Testis (tissue), 3 donors: Measurements from ENCODE around the gene UVSSA. TPM values are rescaled to one million over a fixed set of nuclear protein-coding genes. Genes with fewer than 3 reads are reported as not detected.

Experiments
- DNase-seq: peaks from one replicate; pipeline ENCODE4 v3.0.0-alpha.2; 2019
- H3K27ac ChIP-seq, 2 donors: fragments of 200-600 bp; sonication (generic); one replicate each; pipeline ENCODE4 v1.5.1; 2019
- H3K27me3 ChIP-seq: fragments of 200-600 bp; sonication (generic); one replicate; pipeline ENCODE4 v1.5.1; 2019
- H3K36me3 ChIP-seq: fragments of 200-600 bp; sonication (generic); one replicate; pipeline ENCODE4 v1.5.1; 2017; ENCODE audit warnings: low read depth; ENCODE audit errors: missing control alignments
- H3K4me1 ChIP-seq: fragments of 200-600 bp; sonication (generic); one replicate; pipeline ENCODE4 v1.5.1; 2019
- H3K4me3 ChIP-seq, 2 donors: fragments of 200-600 bp; sonication (generic); one replicate each; pipeline ENCODE4 v1.5.1; 2017 to 2019
- H3K9me3 ChIP-seq: fragments of 200-600 bp; sonication (generic); one replicate; pipeline ENCODE4 v1.5.1; 2017
- CTCF ChIP-seq, 3 experiments: fragments of 450-650 bp in 2 of 3; fragments of 200-600 bp in 1 of 3; sonication (generic) in 1 of 3; IDR thresholded peaks; one replicate each; pipeline ENCODE4 v1.5.1; 2016 to 2019; ENCODE audit warnings: antibody characterized with exemption in 3 of 3, mild to moderate bottlenecking in 2 of 3, moderate library complexity in 1 of 3
- POLR2A ChIP-seq: fragments of 450-650 bp; IDR thresholded peaks from one replicate; pipeline ENCODE4 v1.6.1; 2017; ENCODE audit warnings: antibody characterized with exemption, mild to moderate bottlenecking, moderate library complexity
- WGBS, 2 donors: methylation state at CpG; one replicate each; pipeline ENCODE4 v1.1.5; 2018; 5-methylcytosine and 5-hydroxymethylcytosine counted together
- intact Hi-C: fragments of 100-400 bp; cut with DNase I; formaldehyde crosslinking; loops from one replicate; pipeline ENCODE4 v1.15.1; 2023; ENCODE audit warnings: low total_unique reads
- polyA plus RNA-seq: library from polyadenylated mRNA; stranded (reverse); fragments of 350-450 nt; fragmentation: Illumina TruSeq; extraction: RNeasy Lipid Tissue Mini Kit (QIAGEN cat#74804); gene quantifications from one replicate; pipeline ENCODE4 v1.2.3, GENCODE V29; 2014; ENCODE audit warnings: low read depth, low replicate concordance; ENCODE audit not compliant: insufficient read depth
- total RNA-seq, 2 donors: library from RNA; depleted of rRNA; stranded (reverse); fragments of >200 nt; gene quantifications; one replicate each; pipeline ENCODE4 v1.2.3, GENCODE V29; 2016

Gene UVSSA
- total and polyA plus RNA-seq, 3 donors from 2014 or later = 35.8 to 94.6 (median 71.5) TPM

DNA sequence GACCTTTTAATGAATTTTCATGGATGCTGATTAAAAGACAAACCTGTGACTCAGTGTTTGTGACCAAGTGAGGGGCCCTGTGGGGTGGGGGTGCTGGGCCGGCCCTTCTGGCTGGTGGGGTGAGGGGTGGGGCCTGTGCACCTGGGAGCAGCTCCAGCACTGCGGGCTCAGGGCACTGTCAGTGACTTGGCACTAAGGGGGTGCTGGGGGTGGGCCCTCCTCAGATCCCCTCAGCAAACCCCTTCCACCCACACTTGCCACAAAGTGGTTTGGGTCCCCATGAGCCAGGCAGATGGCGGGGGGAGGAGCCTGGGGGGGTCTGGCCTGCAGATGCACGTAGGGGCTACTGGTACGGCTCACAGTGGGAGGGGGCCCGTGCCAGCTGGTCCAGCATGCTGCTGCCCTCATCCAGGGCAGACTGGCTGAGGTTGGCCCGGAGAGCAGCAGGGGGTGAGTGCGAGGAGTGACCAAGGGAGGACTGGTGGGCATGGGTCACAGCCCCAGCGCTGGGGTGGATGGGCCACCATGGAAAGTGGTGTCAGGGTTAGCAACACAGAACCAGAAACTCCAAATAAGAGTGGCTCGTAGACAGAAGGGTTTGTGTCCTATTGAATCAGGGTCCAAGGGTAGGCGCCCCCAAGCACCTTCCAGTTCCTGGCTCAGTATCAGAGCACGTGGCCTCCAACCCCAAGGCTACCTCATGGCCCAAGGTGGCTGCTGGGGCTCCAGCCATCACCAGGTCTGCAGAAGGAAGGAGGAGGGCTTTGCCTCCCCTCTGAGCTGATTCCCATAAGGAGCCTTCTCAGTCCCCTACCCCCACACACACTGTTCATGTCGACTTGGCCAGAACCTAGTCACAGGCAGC, 49.2 kb downstream of the UVSSA start:
- no peak for TF ChIP-seq CTCF (IDR thresholded peaks at IDR 0.05)
- no peak for TF ChIP-seq POLR2A
- Histone ChIP-seq H3K36me3 (no peaks in the 10 kb centered on the region), H3K9me3 (no peaks in the 10 kb centered on the region), H3K4me1 (no peaks in the 10 kb centered on the region), H3K4me3 (no peak overlapping the region), H3K27me3 (no peaks in the 10 kb centered on the region), H3K27ac (no peak overlapping the region)
- 95 to 98% methylated on average over 9 to 11 of the region's 13 CpGs for WGBS, 2 donors
- no peak for DNase-seq
- intact Hi-C loops = no loop called here

GRCh38 chr4:1396806-1397455, 49.9 kb downstream of the UVSSA start:
- no peaks in the 10 kb centered on the region for H3K4me1 ChIP-seq
- DNase-seq = no peak
- H3K9me3 ChIP-seq = no peaks in the 10 kb centered on the region
- H3K27me3 ChIP-seq = no peaks in the 10 kb centered on the region
- intact Hi-C loops = no loop called here
- no peaks in the 10 kb centered on the region for H3K36me3 ChIP-seq
- WGBS, 2 donors = 95 to 100% methylated on average over 1 to 10 of the region's 11 CpGs
- no peak overlapping the region for H3K4me3 ChIP-seq
- no peak for TF ChIP-seq POLR2A
- TF ChIP-seq CTCF (IDR thresholded peaks at IDR 0.05) = no peak
- H3K27ac ChIP-seq = no peak overlapping the region

- TF ChIP-seq POLR2A (no peak), CTCF (IDR thresholded peaks at IDR 0.05) (no peak)
- intact Hi-C loops = no loop called here
- Histone ChIP-seq H3K36me3 (no peaks in the 10 kb centered on the region), H3K9me3 (no peaks in the 10 kb centered on the region), H3K27ac (no peak overlapping the region), H3K27me3 (no peaks in the 10 kb centered on the region), H3K4me1 (no peaks in the 10 kb centered on the region), H3K4me3 (no peak overlapping the region)
- 91 to 96% methylated on average over 11 to 22 of the region's 22 CpGs for WGBS, 2 donors
- DNase-seq = no peak
These were observed 51.9 kb downstream of the UVSSA start for GRCh38 chr4:1398681-1399507.

DNA sequence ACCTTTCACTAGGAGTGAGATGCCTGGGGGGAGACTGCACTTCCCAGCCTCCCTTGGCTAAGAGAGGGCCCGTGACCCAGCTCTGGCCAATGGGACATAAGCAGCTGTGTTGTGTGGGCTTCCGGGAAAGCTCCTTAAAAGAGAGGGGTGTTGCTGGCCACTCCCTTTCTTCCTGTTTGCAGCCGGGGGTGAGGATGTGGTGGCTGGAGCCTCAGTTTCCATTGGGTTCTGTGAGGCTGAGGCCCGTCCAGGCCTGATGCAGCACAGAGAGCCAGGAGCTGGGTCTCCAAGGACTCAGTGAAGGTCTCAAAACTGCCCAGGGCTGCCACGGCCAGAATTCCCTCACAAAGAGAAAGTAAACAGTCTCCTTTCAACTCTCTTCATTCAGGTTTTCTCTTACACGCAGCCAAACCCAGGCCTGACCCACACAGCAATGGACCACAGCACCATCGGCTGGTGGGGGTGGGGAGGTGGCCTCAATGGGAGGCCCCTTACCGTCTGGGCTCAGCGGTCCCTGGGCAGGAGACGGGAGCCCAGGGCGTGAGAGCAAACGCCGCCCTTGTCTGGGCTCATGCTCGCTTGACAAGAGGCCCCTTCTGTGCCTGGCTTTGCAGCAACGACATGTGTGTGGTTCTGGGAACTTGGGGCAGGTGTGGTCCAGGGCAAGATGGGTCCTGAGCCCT, 52.6 kb downstream of the UVSSA start:
- intact Hi-C loops = no loop called here
- no peaks in the 10 kb centered on the region for H3K27me3 ChIP-seq

More for the DNA sequence above, 52.6 kb downstream of the UVSSA start:
- Histone ChIP-seq H3K4me1 (peaks cover under 1% of the 10 kb centered on the region), H3K36me3 (no peaks in the 10 kb centered on the region), H3K4me3 (no peak overlapping the region), H3K27ac (no peak overlapping the region), H3K9me3 (no peaks in the 10 kb centered on the region)
- no peak for DNase-seq
- TF ChIP-seq CTCF (IDR thresholded peaks at IDR 0.05) = no peak
- no peak for TF ChIP-seq POLR2A
- 79 to 93% methylated on average over 5 to 15 of the region's 15 CpGs for WGBS, 2 donors
